Right lobe of liver (tissue), 6 donors: ENCODE results near the gene KCNT1. TPM values are rescaled to one million over a fixed set of nuclear protein-coding genes. Genes with fewer than 3 reads are reported as not detected.
"Not testable (repeated sequence)": the region's sequence is repeated elsewhere in the genome, so short reads cannot be mapped to it uniquely, and the experiment has no call there.

Experiments used
- ATAC-seq, 4 donors: fragments of 200-7000 bp; cut with Tn5 transposase; one replicate each; pipeline ENCODE4 v1.9.1; 2020; ENCODE audit warnings: mild to moderate bottlenecking in 4 of 4, moderate library complexity in 4 of 4
- DNase-seq, 3 donors: peaks; one replicate each; pipeline ENCODE4 v3.0.0-alpha.2; 2020
- H3K27ac ChIP-seq, 3 donors: fragments of 200-600 bp; one replicate each; pipeline ENCODE4 v1.8.0; 2022
- H3K27me3 ChIP-seq, 2 donors: fragments of 200-600 bp; one replicate each; pipeline ENCODE4 v1.8.0; 2022
- H3K36me3 ChIP-seq, 4 donors: fragments of 200-600 bp; sonication (generic) in 1 of 4; one replicate each; pipeline versions ENCODE4 v1.5.1 to v1.8.0; 2017 to 2022; ENCODE audit warnings: control low read depth in 1 of 4
- H3K4me1 ChIP-seq, 4 donors: fragments of 200-600 bp; sonication (generic) in 1 of 4; one replicate each; pipeline versions ENCODE4 v1.5.1 to v1.8.0; 2017 to 2022; ENCODE audit warnings: control low read depth in 1 of 4
- H3K4me3 ChIP-seq, 3 donors: fragments of 200-600 bp; one replicate each; pipeline ENCODE4 v1.8.0; 2022
- H3K9me3 ChIP-seq, 4 donors: fragments of 200-600 bp; sonication (generic) in 1 of 4; one replicate each; pipeline versions ENCODE4 v1.5.1 to v1.8.0; 2017 to 2022; ENCODE audit warnings: control low read depth in 1 of 4
- CTCF ChIP-seq, 4 donors: fragments of 200-600 bp in 3 of 4; fragments of 450-650 bp in 1 of 4; IDR thresholded peaks; one replicate each; pipeline versions ENCODE4 v1.5.1 to v1.8.0; 2016 to 2022; ENCODE audit warnings: antibody characterized with exemption in 4 of 4, mild to moderate bottlenecking in 2 of 4
- POLR2A ChIP-seq: fragments of 450-650 bp; IDR thresholded peaks from one replicate; pipeline ENCODE4 v1.6.1; 2017; ENCODE audit warnings: antibody characterized with exemption, mild to moderate bottlenecking
- WGBS: methylation state at CpG from one replicate; pipeline ENCODE4 v1.1.6; 2018; ENCODE audit warnings: low coverage, low lambda C conversion rate; ENCODE audit not compliant: insufficient coverage; ENCODE audit errors: missing lambda C conversion rate; 5-methylcytosine and 5-hydroxymethylcytosine counted together
- intact Hi-C, 2 donors: fragments of 100-400 bp; cut with DNase I; formaldehyde crosslinking; loops; one replicate each; pipeline versions ENCODE4 v1.11.2 to v1.14.1; 2022
- total RNA-seq, 6 experiments: library from RNA; depleted of rRNA in 2 of 6; stranded (reverse); fragments of >200 nt in 2 of 6; fragmentation: NEBNext Ultra II Directional in 3 of 6; extraction: Animal tissue kit (Norgen Biotek cat#: 25700) in 3 of 6; gene quantifications; one replicate each; pipeline versions ENCODE4 v1.1.0 to v1.2.4, GENCODE V29; 2016 to 2023
- donor health status: DM: no; HTN: yes; CAD: no.
- donor health status: DM: no; HTN: no; CAD: no.
- donor health status: DM: no; HTN: no; CAD: no.
- donor health status: DM: no; HTN: yes; CAD: no.
- donor health status: DM: no; HTN: yes; CAD: no.

KCNT1 gene
- total RNA-seq, 6 experiments from 2014 or later, result not detected

- Histone ChIP-seq H3K36me3 (no peaks in the 10 kb centered on the region), H3K27ac (no peak overlapping the region), H3K9me3 (no peaks in the 10 kb centered on the region), H3K4me3 (no peak overlapping the region), H3K4me1 (no peaks in the 10 kb centered on the region), H3K27me3 (no peaks in the 10 kb centered on the region)
- no peak for TF ChIP-seq CTCF (IDR thresholded peaks at IDR 0.05)
- intact Hi-C loops, result no loop called here
- DNase-seq (peak in 2 of 3 donors; percentile 38 to 49), ATAC-seq (no peak)
- WGBS, result 13% methylated on average over 3 of the region's 41 CpGs
Measured at GRCh38 chr9:135670721-135671590, 31.0 kb upstream of the KCNT1 start.

- no peak for ATAC-seq
- 46% methylated on average over 6 of the region's 17 CpGs for WGBS
- Histone ChIP-seq H3K27me3 (no peaks in the 10 kb centered on the region), H3K4me3 (no peak overlapping the region), H3K4me1 (no peaks in the 10 kb centered on the region), H3K36me3 (no peaks in the 10 kb centered on the region), H3K27ac (no peak overlapping the region), H3K9me3 (no peaks in the 10 kb centered on the region)
- TF ChIP-seq POLR2A, result no peak
- no peak for TF ChIP-seq CTCF (IDR thresholded peaks at IDR 0.05)
- peak in 1 of 3 donors; percentile 29 for DNase-seq
- intact Hi-C loops, result no loop called here
Measured at GRCh38 chr9:135671591-135672041, 30.4 kb upstream of the KCNT1 start.

GRCh38 chr9:135672786-135673185 is 29.2 kb upstream of the KCNT1 start:
- H3K36me3 ChIP-seq, H3K4me3 ChIP-seq, H3K4me1 ChIP-seq, H3K27ac ChIP-seq, H3K27me3 ChIP-seq, H3K9me3 ChIP-seq, ATAC-seq, intact Hi-C loops: not testable (repeated sequence)
- WGBS, result 77% methylated on average over 7 of the region's 7 CpGs
- peak in 1 of 3 donors; percentile 5 for DNase-seq

- no peak for ATAC-seq
Measured at GRCh38 chr9:135673941-135674340, 28.0 kb upstream of the KCNT1 start.

More at GRCh38 chr9:135673941-135674340, 28.0 kb upstream of the KCNT1 start:
- Histone ChIP-seq H3K36me3 (no peaks in the 10 kb centered on the region), H3K27ac (no peak overlapping the region), H3K27me3 (no peaks in the 10 kb centered on the region), H3K4me1 (no peaks in the 10 kb centered on the region), H3K4me3 (no peak overlapping the region), H3K9me3 (no peaks in the 10 kb centered on the region)
- DNase-seq, result no peak
- intact Hi-C loops, result no loop called here
- 70% methylated on average over 5 of the region's 8 CpGs for WGBS
- TF ChIP-seq POLR2A, result no peak
- TF ChIP-seq CTCF (IDR thresholded peaks at IDR 0.05), result no peak
